WERI-Rb-1 (cell line): ENCODE measurements around the gene PITRM1.

Experiments used
- DNase-seq: peaks from one replicate; pipeline ENCODE4 v3.0.0-alpha.2; 2020
- H3K27ac ChIP-seq: fragments of 250-450 bp; sonication (Bioruptor Pico); 2 replicates; pipeline ENCODE4 v1.5.1; 2020; ENCODE audit warnings: mild to moderate bottlenecking, moderate library complexity
- H3K27me3 ChIP-seq: fragments of 250-450 bp; sonication (Bioruptor Pico); 2 replicates; pipeline ENCODE4 v1.5.1; 2021; ENCODE audit warnings: mild to moderate bottlenecking, low read depth, moderate library complexity; ENCODE audit not compliant: insufficient read depth, severe bottlenecking
- H3K36me3 ChIP-seq: fragments of 250-450 bp; sonication (Bioruptor Pico); 2 replicates; pipeline ENCODE4 v1.5.1; 2020; ENCODE audit warnings: mild to moderate bottlenecking, moderate library complexity
- H3K4me3 ChIP-seq: 2 replicates; pipeline ENCODE4 v1.5.1; 2011; ENCODE audit warnings: low read depth, mild to moderate bottlenecking, control low read depth, low read length
- H3K9me3 ChIP-seq: fragments of 250-450 bp; sonication (Bioruptor Pico); 2 replicates; pipeline ENCODE4 v1.5.1; 2021; ENCODE audit warnings: mild to moderate bottlenecking, moderate library complexity; ENCODE audit not compliant: severe bottlenecking
- CTCF ChIP-seq: IDR thresholded peaks from 2 replicates; pipeline ENCODE4 v1.5.1; 2011; ENCODE audit warnings: low read depth, mild to moderate bottlenecking, control low read depth, inconsistent platforms, low read length

The PITRM1 gene

GRCh38 chr10:3201796-3202195 is 29.2 kb upstream of the PITRM1 start:
- Histone ChIP-seq H3K27ac (no peak overlapping the region), H3K36me3 (no peaks in the 10 kb centered on the region), H3K9me3 (no peaks in the 10 kb centered on the region), H3K4me3 (no peak overlapping the region), H3K27me3 (no peaks in the 10 kb centered on the region)
- TF ChIP-seq CTCF, result no peak
- DNase-seq, result no peak

GRCh38 chr10:3199488-3199887 is 26.9 kb upstream of the PITRM1 start:
- no peak overlapping the region for H3K4me3 ChIP-seq
- no peaks in the 10 kb centered on the region for H3K27me3 ChIP-seq
- TF ChIP-seq CTCF, result no peak
- H3K36me3 ChIP-seq, result no peaks in the 10 kb centered on the region
- H3K9me3 ChIP-seq, result no peaks in the 10 kb centered on the region
- H3K27ac ChIP-seq, result no peak overlapping the region
- no peak for DNase-seq

- Histone ChIP-seq H3K9me3 (no peaks in the 10 kb centered on the region), H3K36me3 (no peaks in the 10 kb centered on the region), H3K27me3 (no peaks in the 10 kb centered on the region), H3K27ac (no peak overlapping the region), H3K4me3 (no peak overlapping the region)
- no peak for TF ChIP-seq CTCF
- no peak for DNase-seq
Measured at GRCh38 chr10:3198900-3199299, 26.3 kb upstream of the PITRM1 start.

- no peaks in the 10 kb centered on the region for H3K36me3 ChIP-seq
- no peaks in the 10 kb centered on the region for H3K9me3 ChIP-seq
- H3K27me3 ChIP-seq, result no peaks in the 10 kb centered on the region
- no peak overlapping the region for H3K27ac ChIP-seq
- DNase-seq, result peak; percentile 76
- peak; percentile 78 for TF ChIP-seq CTCF
- peak overlapping the region; percentile 39 for H3K4me3 ChIP-seq
Measured at GRCh38 chr10:3197348-3198003, 24.9 kb upstream of the PITRM1 start.

GRCh38 chr10:3196958-3197347 is 24.4 kb upstream of the PITRM1 start:
- Histone ChIP-seq H3K4me3 (no peak overlapping the region), H3K27me3 (no peaks in the 10 kb centered on the region), H3K9me3 (no peaks in the 10 kb centered on the region), H3K27ac (no peak overlapping the region), H3K36me3 (no peaks in the 10 kb centered on the region)
- no peak for DNase-seq
- no peak for TF ChIP-seq CTCF

- H3K4me3 ChIP-seq, result no peak overlapping the region
- no peaks in the 10 kb centered on the region for H3K27me3 ChIP-seq
- TF ChIP-seq CTCF, result no peak
- no peak overlapping the region for H3K27ac ChIP-seq
- H3K36me3 ChIP-seq, result no peaks in the 10 kb centered on the region
- DNase-seq, result no peak
- H3K9me3 ChIP-seq, result no peaks in the 10 kb centered on the region
Measured at GRCh38 chr10:3196482-3196881, 23.9 kb upstream of the PITRM1 start.
